ENCODE measurements around the gene MYH14.

DNA sequence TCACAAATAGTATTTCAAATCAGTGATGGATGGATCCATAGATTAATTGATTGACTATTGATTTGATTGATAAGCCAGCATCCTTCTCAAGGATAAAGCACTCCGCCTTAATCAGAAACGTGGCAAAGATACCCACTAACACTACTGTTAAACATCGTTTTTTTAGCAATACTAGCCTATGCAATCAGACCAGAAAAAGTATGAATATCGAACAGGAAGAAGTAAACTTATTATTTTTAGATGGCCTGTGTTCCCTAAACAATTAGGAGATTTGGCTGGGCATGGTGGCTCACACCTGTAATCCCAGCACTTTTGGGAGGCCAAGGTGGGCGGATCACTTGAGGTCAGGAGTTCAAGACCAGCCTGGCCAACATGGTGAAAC is 49.5 kb downstream of the MYH14 start:
- TF ChIP-seq, protein P1, sequence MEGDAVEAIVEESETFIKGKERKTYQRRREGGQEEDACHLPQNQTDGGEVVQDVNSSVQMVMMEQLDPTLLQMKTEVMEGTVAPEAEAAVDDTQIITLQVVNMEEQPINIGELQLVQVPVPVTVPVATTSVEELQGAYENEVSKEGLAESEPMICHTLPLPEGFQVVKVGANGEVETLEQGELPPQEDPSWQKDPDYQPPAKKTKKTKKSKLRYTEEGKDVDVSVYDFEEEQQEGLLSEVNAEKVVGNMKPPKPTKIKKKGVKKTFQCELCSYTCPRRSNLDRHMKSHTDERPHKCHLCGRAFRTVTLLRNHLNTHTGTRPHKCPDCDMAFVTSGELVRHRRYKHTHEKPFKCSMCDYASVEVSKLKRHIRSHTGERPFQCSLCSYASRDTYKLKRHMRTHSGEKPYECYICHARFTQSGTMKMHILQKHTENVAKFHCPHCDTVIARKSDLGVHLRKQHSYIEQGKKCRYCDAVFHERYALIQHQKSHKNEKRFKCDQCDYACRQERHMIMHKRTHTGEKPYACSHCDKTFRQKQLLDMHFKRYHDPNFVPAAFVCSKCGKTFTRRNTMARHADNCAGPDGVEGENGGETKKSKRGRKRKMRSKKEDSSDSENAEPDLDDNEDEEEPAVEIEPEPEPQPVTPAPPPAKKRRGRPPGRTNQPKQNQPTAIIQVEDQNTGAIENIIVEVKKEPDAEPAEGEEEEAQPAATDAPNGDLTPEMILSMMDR (IDR thresholded peaks at IDR 0.05; ENCODE audit: poor library complexity) = no peak
- no peak for TF ChIP-seq EZH2phosphoT487 (IDR thresholded peaks at IDR 0.05; ENCODE audit: low read depth, severe bottlenecking, unreplicated experiment)
